Retinal pigment epithelial cell (primary cell): Measurements from ENCODE around the gene HES6.
A peak's percentile ranks its signal among the peaks of the same experiment; 100 is the strongest.
"Not testable (repeated sequence)": the region's sequence is repeated elsewhere in the genome, so short reads cannot be mapped to it uniquely, and the experiment has no call there.

Experiments used
- DNase-seq: peaks from one replicate; pipeline ENCODE4 v3.0.0-alpha.2; 2010; ENCODE audit warnings: low read depth
- H3K4me3 ChIP-seq: 2 replicates; pipeline ENCODE4 v1.5.1; 2011; ENCODE audit warnings: mild to moderate bottlenecking, low read length, control low read depth, moderate library complexity
- TF ChIP-seq, protein P1 (sequence below): conservative IDR thresholded peaks from 2 replicates; pipeline ENCODE4 v1.5.1; 2011; ENCODE audit warnings: low read depth, low read length, control low read depth, inconsistent platforms

Gene HES6

DNA sequence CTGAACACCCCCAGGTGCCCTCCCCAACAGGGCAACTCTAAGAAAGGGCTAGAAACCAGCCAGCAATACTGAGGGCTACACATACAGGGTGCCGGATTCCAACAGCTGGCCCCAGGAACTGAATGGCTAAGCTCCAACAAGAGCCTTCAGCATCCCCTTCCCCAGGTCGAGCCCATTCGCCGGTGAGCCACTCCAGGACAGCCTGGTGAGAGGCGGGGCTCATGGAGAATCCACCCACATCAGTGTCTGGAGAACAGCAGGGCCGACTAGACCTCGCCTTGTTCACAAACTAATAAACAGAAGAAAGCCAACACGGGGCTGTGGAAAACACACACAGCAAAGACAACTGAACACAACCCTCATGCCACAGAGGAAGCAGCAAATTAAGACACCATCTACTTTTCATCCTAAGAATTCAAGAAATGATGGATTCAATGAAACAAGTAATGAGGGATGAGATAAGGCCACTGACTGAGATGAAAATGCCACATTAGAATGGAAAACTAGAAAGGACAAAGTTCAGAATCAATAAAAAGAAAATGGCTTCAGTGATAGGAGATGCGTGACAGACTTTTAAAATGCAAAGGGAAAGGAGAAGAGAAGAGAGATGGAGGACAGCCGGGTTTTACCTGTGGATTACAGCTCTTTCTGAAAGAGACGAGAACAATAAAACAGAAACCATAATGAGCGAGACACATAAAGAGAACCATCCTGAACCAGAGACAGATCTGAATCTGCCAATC lies 40.4 kb upstream of the HES6 start:
- TF ChIP-seq, protein P1, sequence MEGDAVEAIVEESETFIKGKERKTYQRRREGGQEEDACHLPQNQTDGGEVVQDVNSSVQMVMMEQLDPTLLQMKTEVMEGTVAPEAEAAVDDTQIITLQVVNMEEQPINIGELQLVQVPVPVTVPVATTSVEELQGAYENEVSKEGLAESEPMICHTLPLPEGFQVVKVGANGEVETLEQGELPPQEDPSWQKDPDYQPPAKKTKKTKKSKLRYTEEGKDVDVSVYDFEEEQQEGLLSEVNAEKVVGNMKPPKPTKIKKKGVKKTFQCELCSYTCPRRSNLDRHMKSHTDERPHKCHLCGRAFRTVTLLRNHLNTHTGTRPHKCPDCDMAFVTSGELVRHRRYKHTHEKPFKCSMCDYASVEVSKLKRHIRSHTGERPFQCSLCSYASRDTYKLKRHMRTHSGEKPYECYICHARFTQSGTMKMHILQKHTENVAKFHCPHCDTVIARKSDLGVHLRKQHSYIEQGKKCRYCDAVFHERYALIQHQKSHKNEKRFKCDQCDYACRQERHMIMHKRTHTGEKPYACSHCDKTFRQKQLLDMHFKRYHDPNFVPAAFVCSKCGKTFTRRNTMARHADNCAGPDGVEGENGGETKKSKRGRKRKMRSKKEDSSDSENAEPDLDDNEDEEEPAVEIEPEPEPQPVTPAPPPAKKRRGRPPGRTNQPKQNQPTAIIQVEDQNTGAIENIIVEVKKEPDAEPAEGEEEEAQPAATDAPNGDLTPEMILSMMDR = no peak
- no peak for DNase-seq
- no peak overlapping the region for H3K4me3 ChIP-seq

DNA sequence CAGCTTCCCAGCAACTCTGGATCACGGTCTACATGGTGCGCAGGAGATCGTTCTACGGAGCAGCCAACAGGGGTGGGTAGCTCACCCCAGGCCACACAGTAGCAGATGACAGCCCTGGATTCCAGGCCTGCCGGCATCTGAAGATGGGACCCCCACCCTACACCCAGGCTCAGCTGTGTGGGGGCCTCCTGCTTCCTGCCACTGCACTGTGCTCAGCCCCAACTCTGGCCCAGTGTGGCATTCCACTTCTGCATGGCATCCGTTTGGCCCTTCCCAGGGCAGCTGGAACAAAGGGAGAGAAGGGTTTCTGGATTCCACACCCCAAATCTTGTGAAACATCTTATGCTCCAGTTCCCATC lies 39.5 kb upstream of the HES6 start:
- H3K4me3 ChIP-seq = no peak overlapping the region
- TF ChIP-seq, protein P1 = no peak
- DNase-seq = no peak

DNA sequence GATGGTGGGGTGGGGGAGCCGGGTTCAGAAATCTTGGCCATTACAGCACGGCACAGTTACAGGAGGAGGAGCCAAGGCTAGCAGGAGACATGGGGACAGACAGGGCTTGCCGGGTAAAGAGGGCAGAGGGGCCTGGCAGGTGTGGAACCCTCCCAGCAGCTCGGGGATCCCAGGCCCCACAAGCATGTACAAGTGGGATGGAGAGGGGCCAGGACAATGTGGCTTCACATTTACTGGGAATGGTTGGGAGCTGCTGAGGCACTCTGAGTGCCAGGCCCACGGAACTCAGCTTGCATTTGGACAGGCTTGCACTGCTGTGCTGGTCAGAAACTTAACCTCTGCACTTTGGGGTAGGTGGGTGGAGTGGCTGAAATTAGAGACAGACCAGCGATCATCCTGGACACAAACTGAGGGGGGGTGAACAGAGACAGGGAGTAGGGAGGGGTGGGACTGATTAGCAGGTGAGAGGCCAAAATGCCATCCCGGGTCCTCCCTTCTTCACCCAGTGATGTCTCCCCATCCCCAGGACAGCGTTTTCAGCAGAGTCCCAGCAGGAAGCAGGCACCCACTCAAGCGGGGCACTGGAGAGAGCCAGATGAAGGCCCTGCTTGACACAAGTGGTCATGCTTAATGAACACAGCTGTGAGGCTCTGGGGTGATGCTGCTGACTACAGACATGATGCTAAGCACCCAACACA lies 38.9 kb upstream of the HES6 start:
- TF ChIP-seq, protein P1 = no peak
- no peak for DNase-seq
- H3K4me3 ChIP-seq = no peak overlapping the region

DNA sequence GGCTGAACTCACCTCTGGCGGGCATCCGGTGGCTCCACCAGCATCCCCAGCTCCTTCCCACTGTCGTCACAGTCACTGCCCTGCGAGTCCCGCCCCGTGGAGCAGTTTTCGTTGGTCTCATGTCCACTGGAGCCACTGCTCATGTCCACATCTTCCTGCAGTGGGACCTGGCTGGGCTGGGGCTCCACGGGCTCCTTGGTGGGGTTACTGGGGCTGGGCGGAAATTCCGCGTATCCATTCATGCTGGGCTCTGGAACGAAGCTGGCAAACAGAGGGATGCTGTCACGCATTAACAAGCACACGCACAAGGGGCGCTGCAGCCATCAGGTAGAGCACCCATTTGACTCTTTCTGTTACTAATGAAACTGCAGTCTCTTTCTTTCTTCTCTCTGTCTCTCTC lies 37.9 kb upstream of the HES6 start:
- H3K4me3 ChIP-seq = no peak overlapping the region
- TF ChIP-seq, protein P1 = peak; percentile 30

DNA sequence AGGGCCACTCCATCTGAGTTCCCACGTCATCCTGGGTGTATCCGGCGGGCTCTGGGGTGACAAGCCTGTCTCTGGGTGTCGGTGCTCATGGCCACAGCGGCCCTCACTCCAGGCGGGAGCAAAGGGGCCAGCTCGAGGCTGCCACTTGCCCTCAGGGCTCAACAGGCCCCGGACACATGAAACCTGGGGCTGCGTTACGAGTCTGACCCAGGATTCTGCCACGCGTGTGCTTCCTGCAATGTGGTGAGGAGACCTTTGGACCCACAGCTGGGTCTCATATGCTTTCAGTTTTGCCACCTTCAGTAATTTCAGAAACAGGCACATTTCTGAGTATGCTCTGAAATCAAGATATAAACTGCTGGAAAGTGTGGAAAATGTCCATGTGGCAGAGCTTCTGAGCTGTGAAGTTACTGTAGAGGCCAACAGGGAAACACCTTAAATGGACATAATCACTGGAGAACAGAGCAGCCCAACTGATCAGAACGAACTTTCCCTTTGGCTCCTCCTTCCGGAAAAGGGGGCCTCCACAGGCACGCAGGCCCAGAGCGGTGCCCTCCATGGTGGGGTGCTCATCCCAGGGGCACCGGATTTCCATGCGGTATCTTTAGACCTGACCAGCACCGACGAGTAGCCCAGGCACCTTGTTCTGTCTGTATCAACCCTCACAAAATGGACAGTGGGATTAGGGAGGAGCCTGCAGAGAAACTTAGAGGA lies 34.5 kb upstream of the HES6 start:
- no peak for DNase-seq
- TF ChIP-seq, protein P1 = no peak
- no peak overlapping the region for H3K4me3 ChIP-seq

More for the DNA sequence above, 37.9 kb upstream of the HES6 start:
- DNase-seq = no peak

DNA sequence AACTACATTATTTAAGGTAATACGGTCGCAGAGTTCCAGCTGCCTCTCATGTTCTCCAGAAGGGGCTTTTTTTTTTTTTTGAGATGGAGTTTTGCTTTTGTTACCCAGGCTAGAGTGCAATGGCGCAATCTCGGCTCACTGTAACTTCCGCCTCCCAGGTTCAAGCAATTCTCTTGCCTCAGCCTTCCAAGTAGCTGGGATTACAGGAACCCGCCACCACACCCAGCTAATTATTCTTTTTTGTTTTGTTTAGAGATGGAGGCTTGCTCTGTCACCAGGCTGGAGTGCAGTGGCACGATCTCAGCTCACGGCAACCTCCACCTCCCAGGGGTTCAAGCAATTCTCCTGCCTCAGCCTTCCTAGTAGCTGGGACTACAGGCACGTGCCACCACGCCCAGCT lies 33.6 kb upstream of the HES6 start:
- not testable (repeated sequence) for DNase-seq, H3K4me3 ChIP-seq

DNA sequence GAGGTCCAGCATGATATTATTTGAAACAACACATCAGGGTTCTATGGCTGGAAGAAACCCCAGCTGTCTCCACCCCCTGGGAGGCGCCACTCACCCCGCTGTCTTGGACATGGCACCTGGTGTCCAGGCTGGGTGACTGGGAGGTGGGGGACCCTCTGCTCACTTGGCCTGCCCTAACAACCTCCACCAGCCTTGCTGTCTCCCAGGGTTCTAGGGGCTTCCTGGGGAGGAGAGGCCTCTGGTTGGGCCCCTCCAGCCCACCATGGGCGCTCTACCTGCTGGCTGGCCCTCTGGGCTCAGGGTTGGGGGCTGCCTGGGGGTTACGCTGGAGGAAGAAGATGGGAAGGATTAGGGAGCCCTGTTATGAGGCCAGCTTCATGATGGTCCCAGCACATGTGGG lies 32.3 kb upstream of the HES6 start:
- TF ChIP-seq, protein P1 = no peak
- DNase-seq = no peak

DNA sequence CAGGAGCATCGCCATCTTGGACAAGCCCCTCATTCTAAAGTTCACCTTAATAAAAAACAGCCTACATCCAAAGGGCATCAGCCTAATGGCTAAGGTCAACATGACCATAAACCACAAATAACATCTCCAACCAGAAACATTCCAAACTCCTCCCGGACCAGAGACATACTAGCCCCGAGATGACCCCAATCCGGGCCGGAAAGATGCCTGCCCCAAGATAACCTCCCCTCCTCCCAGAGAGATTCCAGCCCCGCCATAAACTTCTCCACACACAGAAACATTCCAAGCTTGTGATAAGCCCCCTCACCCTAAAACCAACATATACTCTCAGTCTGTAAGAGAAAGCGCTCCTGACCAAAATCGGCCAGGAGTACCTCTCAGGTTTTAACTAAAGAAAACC lies 31.8 kb upstream of the HES6 start:
- H3K4me3 ChIP-seq, DNase-seq: not testable (repeated sequence)

More for the DNA sequence above, 32.3 kb upstream of the HES6 start:
- H3K4me3 ChIP-seq = no peak overlapping the region
